Aorta (tissue), 5 donors: Measurements from ENCODE around the gene ACP6. TPM values are rescaled to one million over a fixed set of nuclear protein-coding genes. Genes with fewer than 3 reads are reported as not detected.
A peak's percentile ranks its signal among the peaks of the same experiment; 100 is the strongest.
"Not testable (repeated sequence)": the region's sequence is repeated elsewhere in the genome, so short reads cannot be mapped to it uniquely, and the experiment has no call there.

Experiments used
- ATAC-seq: fragments of 200-7000 bp; cut with Tn5 transposase; one replicate; pipeline ENCODE4 v1.9.1; 2022; ENCODE audit warnings: moderate library complexity; ENCODE audit not compliant: low FRiP score
- DNase-seq, 2 donors: peaks; one replicate each; pipeline ENCODE4 v3.0.0-alpha.2; 2020
- H3K27ac ChIP-seq, 2 donors: one replicate each; pipeline ENCODE4 v1.5.1; 2013; ENCODE audit warnings: low read length in 2 of 2, mild to moderate bottlenecking in 2 of 2, moderate library complexity in 2 of 2, control low read depth in 1 of 2, inconsistent platforms in 1 of 2, low read depth in 1 of 2
- H3K27me3 ChIP-seq, 2 donors: one replicate each; pipeline ENCODE4 v1.6.1; 2013; ENCODE audit warnings: control low read depth in 1 of 2, low read length in 1 of 2, mild to moderate bottlenecking in 1 of 2, moderate library complexity in 1 of 2; ENCODE audit not compliant: insufficient read depth in 2 of 2, control insufficient read depth in 1 of 2
- H3K36me3 ChIP-seq, 2 donors: one replicate each; pipeline ENCODE4 v1.6.1; 2013; ENCODE audit warnings: control low read depth in 1 of 2, low read length in 1 of 2, mild to moderate bottlenecking in 1 of 2; ENCODE audit not compliant: insufficient read depth in 2 of 2, control insufficient read depth in 1 of 2
- H3K4me1 ChIP-seq, 2 donors: one replicate each; pipeline ENCODE4 v1.6.1; 2013; ENCODE audit warnings: low read length in 2 of 2, control low read depth in 1 of 2, mild to moderate bottlenecking in 1 of 2, moderate library complexity in 1 of 2; ENCODE audit not compliant: insufficient read depth in 2 of 2, control insufficient read depth in 1 of 2
- H3K4me3 ChIP-seq, 2 donors: one replicate each; pipeline ENCODE4 v1.5.1; 2013; ENCODE audit warnings: low read length in 2 of 2, control low read depth in 1 of 2, mild to moderate bottlenecking in 1 of 2
- H3K9me3 ChIP-seq: one replicate; pipeline ENCODE4 v1.6.1; 2013; ENCODE audit warnings: mild to moderate bottlenecking, low read length; ENCODE audit not compliant: control insufficient read depth
- WGBS, 2 donors: extraction: QIAGEN DNeasy Blood & Tissue Kit; methylation state at CpG; one replicate each; pipeline ENCODE4 v1.1.7; 2013; 5-methylcytosine and 5-hydroxymethylcytosine counted together
- intact Hi-C, 2 donors: fragments of 100-400 bp; cut with DNase I; formaldehyde crosslinking; loops; one replicate each; pipeline versions ENCODE4 v1.14.2 to v1.15.0; 2022
- polyA plus RNA-seq, 2 donors: library from polyadenylated mRNA; stranded (reverse); fragments of 200-250 nt; gene quantifications; one replicate each; pipeline ENCODE4 v1.2.3, GENCODE V29; 2013
- total RNA-seq, 2 donors: library from RNA; stranded (reverse); fragmentation: NEBNext Ultra II Directional; extraction: Animal tissue kit (Norgen Biotek cat#: 25700); gene quantifications; one replicate each; pipeline ENCODE4 v1.2.1, GENCODE V29; 2021
- donor health status: healthy with polysubstance abuse.
- donor health status: Bipolar disorder and iron deficiency.
- donor health status: DM: no; HTN: no; CAD: no.
- donor health status: DM: no; HTN: no; CAD: no.
- donor health status: DM: yes; HTN: yes; CAD: no.

The ACP6 gene
- total and polyA plus RNA-seq, 4 donors: 5.9 to 24.0 (median 14.5) TPM

- WGBS, 2 donors: 65 to 69% methylated on average over 12 of the region's 12 CpGs
- Histone ChIP-seq H3K4me1 (no peaks in the 10 kb centered on the region), H3K9me3 (no peaks in the 10 kb centered on the region), H3K27me3 (no peaks in the 10 kb centered on the region), H3K27ac (no peak overlapping the region), H3K36me3 (peaks cover 2 to 9% of the 10 kb centered on the region in 2 donors), H3K4me3 (no peak overlapping the region)
- no peak for ATAC-seq
- intact Hi-C loops: loop anchor here in 1 of 2 donors (10.0 kb wide), 1 partner anchor 346 kb away; no protein-coding TSS in a partner anchor
- DNase-seq: no peak
These were observed 49.8 kb downstream of the ACP6 start for GRCh38 chr1:147620543-147620942.

GRCh38 chr1:147619741-147620140 lies 50.6 kb downstream of the ACP6 start:
- Histone ChIP-seq H3K4me3 (no peak overlapping the region), H3K36me3 (peaks cover 2 to 9% of the 10 kb centered on the region in 2 donors), H3K27me3 (no peaks in the 10 kb centered on the region), H3K27ac (no peak overlapping the region), H3K9me3 (no peaks in the 10 kb centered on the region), H3K4me1 (no peaks in the 10 kb centered on the region)
- no peak for DNase-seq
- ATAC-seq: no peak
- intact Hi-C loops: loop anchor here in 1 of 2 donors (10.0 kb wide), 1 partner anchor 345 kb away; no protein-coding TSS in a partner anchor
- WGBS, 2 donors: 92 to 93% methylated on average over 7 of the region's 7 CpGs

GRCh38 chr1:147618771-147619170 lies 51.6 kb downstream of the ACP6 start:
- DNase-seq: no peak
- WGBS, 2 donors: 85 to 86% methylated on average over 8 of the region's 8 CpGs
- H3K36me3 ChIP-seq: peaks cover 2 to 6% of the 10 kb centered on the region in 2 donors
- H3K4me1 ChIP-seq: peaks cover 0 to under 1% of the 10 kb centered on the region in 2 donors
- no peak for ATAC-seq
- no peaks in the 10 kb centered on the region for H3K9me3 ChIP-seq
- intact Hi-C loops: no loop called here
- H3K27ac ChIP-seq: no peak overlapping the region
- H3K4me3 ChIP-seq: no peak overlapping the region
- H3K27me3 ChIP-seq: no peaks in the 10 kb centered on the region

GRCh38 chr1:147618077-147618569 lies 52.2 kb downstream of the ACP6 start:
- ATAC-seq (no peak), DNase-seq (no peak)
- 63 to 68% methylated on average over 4 of the region's 4 CpGs for WGBS, 2 donors
- Histone ChIP-seq H3K27me3 (no peaks in the 10 kb centered on the region), H3K4me1 (peaks cover 0 to 4% of the 10 kb centered on the region in 2 donors), H3K36me3 (peaks cover 2 to 8% of the 10 kb centered on the region in 2 donors), H3K4me3 (no peak overlapping the region), H3K27ac (no peak overlapping the region), H3K9me3 (no peaks in the 10 kb centered on the region)
- intact Hi-C loops: no loop called here

GRCh38 chr1:147614966-147615365 lies 55.4 kb downstream of the ACP6 start:
- DNase-seq, H3K4me3 ChIP-seq, H3K4me1 ChIP-seq, H3K9me3 ChIP-seq, H3K27me3 ChIP-seq, H3K27ac ChIP-seq, ATAC-seq, intact Hi-C loops: not testable (repeated sequence)
- 94 to 97% methylated on average over 4 of the region's 4 CpGs for WGBS, 2 donors
- H3K36me3 ChIP-seq: peaks cover 2 to 12% of the 10 kb centered on the region in 2 donors

- intact Hi-C loops: no loop called here
- H3K27me3 ChIP-seq: no peaks in the 10 kb centered on the region
- peak overlapping the region in 1 of 2 donors; percentile 12 for H3K27ac ChIP-seq
- ATAC-seq (no peak), DNase-seq (no peak)
- H3K9me3 ChIP-seq: no peaks in the 10 kb centered on the region
- H3K4me1 ChIP-seq: peaks cover 0 to 9% of the 10 kb centered on the region in 2 donors
- H3K36me3 ChIP-seq: peaks cover 2 to 8% of the 10 kb centered on the region in 2 donors
- no peak overlapping the region for H3K4me3 ChIP-seq
These were observed 56.8 kb downstream of the ACP6 start for GRCh38 chr1:147613506-147613905.

GRCh38 chr1:147612366-147612765 lies 58.0 kb downstream of the ACP6 start:
- peaks cover 0 to 6% of the 10 kb centered on the region in 2 donors for H3K36me3 ChIP-seq
- no peak for ATAC-seq
- intact Hi-C loops: no loop called here

GRCh38 chr1:147611586-147611985 lies 58.7 kb downstream of the ACP6 start:
- ATAC-seq (no peak), DNase-seq (no peak)
- Histone ChIP-seq H3K27me3 (no peaks in the 10 kb centered on the region), H3K36me3 (peaks cover 0 to 6% of the 10 kb centered on the region in 2 donors), H3K9me3 (no peaks in the 10 kb centered on the region), H3K27ac (no peak overlapping the region), H3K4me1 (peaks cover 0 to 9% of the 10 kb centered on the region in 2 donors), H3K4me3 (no peak overlapping the region)
- 83 to 85% methylated on average over 8 of the region's 8 CpGs for WGBS, 2 donors
- intact Hi-C loops: no loop called here

More at GRCh38 chr1:147612366-147612765, 58.0 kb downstream of the ACP6 start:
- Histone ChIP-seq H3K4me1 (peaks cover 0 to 9% of the 10 kb centered on the region in 2 donors), H3K27ac (no peak overlapping the region), H3K27me3 (no peaks in the 10 kb centered on the region), H3K9me3 (no peaks in the 10 kb centered on the region), H3K4me3 (no peak overlapping the region)
- no peak for DNase-seq
- 61 to 69% methylated on average over 4 of the region's 4 CpGs for WGBS, 2 donors

- intact Hi-C loops: no loop called here
- Histone ChIP-seq H3K4me1 (peaks cover 0 to 9% of the 10 kb centered on the region in 2 donors), H3K36me3 (peaks cover 0 to 6% of the 10 kb centered on the region in 2 donors), H3K9me3 (no peaks in the 10 kb centered on the region), H3K27me3 (no peaks in the 10 kb centered on the region), H3K4me3 (no peak overlapping the region), H3K27ac (no peak overlapping the region)
- WGBS, 2 donors: 95 to 96% methylated on average over 3 of the region's 3 CpGs
- DNase-seq (no peak), ATAC-seq (no peak)
These were observed 59.3 kb downstream of the ACP6 start for GRCh38 chr1:147611021-147611426.
